Epithelial cell of esophagus (primary cell): ENCODE measurements around the gene SLC4A8.

Experiments used
- DNase-seq: peaks from one replicate; pipeline ENCODE4 v3.0.0; 2010; ENCODE audit warnings: low read depth
- H3K4me3 ChIP-seq: 2 replicates; pipeline ENCODE4 v1.5.1; 2011; ENCODE audit warnings: mild to moderate bottlenecking, low read length, control low read depth
- CTCF ChIP-seq: IDR thresholded peaks from 2 replicates; pipeline ENCODE4 v1.5.1; 2011; ENCODE audit warnings: low read depth, mild to moderate bottlenecking, low read length, control low read depth, inconsistent platforms; ENCODE audit not compliant: insufficient read depth; ENCODE audit errors: missing control alignments

The SLC4A8 gene

DNA sequence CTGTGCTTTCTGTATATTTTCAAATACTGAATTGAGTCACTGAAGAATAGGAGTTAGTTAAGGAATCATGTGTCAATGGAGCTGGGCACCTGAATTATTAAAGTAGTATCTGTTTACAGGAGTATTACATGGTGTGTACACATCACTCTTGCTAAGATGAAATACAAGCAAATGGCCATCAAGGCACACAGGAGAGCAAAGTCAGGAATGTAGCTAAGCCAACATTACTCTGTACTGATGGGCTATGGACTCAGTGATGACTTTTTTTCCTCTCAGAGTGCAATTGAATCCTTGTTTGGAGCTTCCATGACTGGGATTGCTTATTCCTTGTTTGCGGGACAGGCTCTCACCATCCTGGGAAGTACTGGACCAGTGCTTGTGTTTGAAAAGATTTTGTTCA lies 45.5 kb downstream of the SLC4A8 start:
- no peak overlapping the region for H3K4me3 ChIP-seq
- no peak for TF ChIP-seq CTCF
- no peak for DNase-seq

GRCh38 chr12:51471111-51471864 lies 46.7 kb downstream of the SLC4A8 start:
- no peak for TF ChIP-seq CTCF
- DNase-seq, result no peak
- H3K4me3 ChIP-seq, result no peak overlapping the region

DNA sequence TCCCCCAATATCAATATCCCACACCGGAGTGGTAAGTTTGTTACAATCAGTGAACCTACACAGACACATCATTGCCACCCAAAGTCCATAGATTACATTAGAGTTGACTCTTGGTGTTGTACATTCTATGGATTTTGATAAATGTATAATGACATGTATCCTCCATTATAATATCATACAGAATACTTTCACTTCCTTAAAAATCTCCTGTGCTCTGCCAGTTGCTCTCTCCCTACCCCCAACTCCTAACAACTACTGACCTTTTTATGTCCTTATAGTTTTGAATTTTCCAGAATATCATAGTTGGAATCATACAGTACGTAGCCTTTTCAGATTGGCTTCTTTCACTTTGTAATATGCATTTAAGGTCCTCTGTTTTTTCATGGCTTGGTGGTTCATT lies 48.4 kb downstream of the SLC4A8 start:
- no peak for TF ChIP-seq CTCF
- H3K4me3 ChIP-seq, result no peak overlapping the region
- no peak for DNase-seq

GRCh38 chr12:51473947-51474346 lies 49.3 kb downstream of the SLC4A8 start:
- no peak for TF ChIP-seq CTCF
- no peak overlapping the region for H3K4me3 ChIP-seq
- no peak for DNase-seq

DNA sequence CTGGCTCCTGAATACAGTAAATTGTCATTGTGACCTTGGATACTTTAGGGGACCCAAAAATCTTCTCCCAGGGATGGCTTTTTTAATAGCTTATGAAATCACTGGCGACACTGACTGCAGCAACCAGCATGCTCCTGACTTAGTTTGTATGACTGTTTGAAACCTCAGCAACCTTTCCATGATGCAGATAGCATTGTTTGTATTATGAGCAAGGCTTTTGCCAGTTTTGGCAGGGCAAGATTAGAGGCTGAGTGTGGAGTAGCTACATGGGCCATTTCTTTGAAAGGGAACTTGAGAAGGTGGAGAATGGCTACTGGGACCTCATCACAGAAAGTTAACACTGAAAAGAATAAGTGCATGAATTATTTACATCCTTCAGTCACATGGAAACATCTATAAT lies 50.9 kb downstream of the SLC4A8 start:
- no peak overlapping the region for H3K4me3 ChIP-seq
- TF ChIP-seq CTCF, result no peak
- DNase-seq, result no peak

- no peak overlapping the region for H3K4me3 ChIP-seq
- TF ChIP-seq CTCF, result no peak
- no peak for DNase-seq
Measured at GRCh38 chr12:51480978-51481377, 56.3 kb downstream of the SLC4A8 start.
